GM18498 (cell line): Measurements from ENCODE around the gene CLEC2L.

Experiments used
- ATAC-seq: cut with Tn5 transposase; IDR thresholded peaks from one replicate; pipeline ENCODE4 v1.9.1; 2021; ENCODE audit warnings: mild to moderate bottlenecking, moderate library complexity; ENCODE audit not compliant: unreplicated experiment

Gene CLEC2L

DNA sequence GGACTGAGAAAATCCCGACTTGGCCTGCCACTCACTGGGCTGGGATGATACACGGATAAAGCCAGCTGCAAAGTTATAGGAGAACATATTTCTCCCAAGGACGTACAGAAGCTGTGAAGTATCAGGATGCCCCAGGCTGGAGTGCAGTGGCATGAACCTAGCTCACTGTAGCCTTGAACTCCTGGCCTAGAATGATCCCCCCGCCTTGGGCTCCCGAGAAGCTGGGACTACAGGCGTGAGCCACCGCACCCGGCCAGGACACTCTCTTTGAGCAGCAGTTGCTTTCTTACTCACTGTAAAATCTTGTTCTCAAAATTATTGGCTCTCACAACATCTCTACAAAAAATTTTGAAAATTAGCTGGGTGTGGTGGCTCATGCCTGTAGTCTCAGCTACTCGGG is 50.4 kb downstream of the CLEC2L start:
- no peak for ATAC-seq

DNA sequence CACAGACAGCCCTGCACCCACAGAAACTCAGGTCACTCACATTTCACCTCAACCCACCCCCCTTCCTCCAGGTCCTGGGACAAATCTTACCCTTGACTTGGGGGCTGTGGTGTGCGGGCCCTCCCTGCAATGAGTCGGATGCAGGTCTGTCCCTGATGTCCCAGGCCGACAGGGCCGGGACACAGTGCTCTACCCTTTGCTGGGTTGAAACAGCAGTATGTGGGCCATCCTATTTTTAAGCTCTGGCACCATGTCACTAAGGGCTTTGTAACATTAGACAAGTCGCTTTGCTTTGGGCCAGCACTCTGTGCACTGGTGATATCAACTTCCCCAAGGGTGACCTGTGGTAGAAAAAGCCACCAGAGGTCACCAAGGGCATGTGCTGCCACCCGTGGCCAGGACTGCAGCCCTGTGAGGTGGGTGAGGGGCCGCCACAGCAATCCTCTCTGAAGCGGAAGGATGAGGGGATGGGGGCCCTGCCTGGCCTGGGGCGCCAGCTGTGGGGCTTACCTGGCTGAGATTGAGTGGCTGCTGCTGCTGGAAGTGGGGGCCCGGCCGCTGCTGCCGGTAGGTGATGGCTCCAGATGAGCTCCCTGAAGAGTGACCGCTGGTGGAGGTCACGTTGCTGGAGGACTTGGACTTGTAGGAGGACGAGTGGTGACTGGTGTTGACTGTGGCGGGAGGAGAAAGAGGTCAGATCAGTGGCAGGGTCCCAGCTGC is 51.3 kb downstream of the CLEC2L start:
- ATAC-seq = no peak

DNA sequence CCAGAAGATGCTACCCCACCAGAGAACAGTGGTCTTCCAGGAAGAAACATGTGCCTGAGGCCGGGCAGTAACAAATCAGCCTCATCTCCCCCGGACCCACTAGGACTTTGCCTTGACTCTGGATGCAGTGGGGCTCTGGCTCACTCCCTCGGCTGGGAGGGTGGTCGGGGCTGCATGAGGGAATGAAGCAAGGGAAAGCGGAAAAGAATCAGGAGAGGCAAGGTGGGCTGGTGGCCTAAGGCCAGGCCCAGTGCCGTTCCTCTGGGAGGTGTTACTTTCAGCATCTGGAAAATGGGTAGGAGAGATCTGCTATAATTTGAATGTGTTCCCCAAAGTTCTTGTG is 51.8 kb downstream of the CLEC2L start:
- ATAC-seq = no peak

GRCh38 chr7:139576179-139576973 is 52.9 kb downstream of the CLEC2L start:
- no peak for ATAC-seq

GRCh38 chr7:139580435-139580834 is 57.0 kb downstream of the CLEC2L start:
- ATAC-seq = no peak

- no peak for ATAC-seq
Observed at GRCh38 chr7:139582130-139582650, 58.7 kb downstream of the CLEC2L start.

- no peak for ATAC-seq
Observed at GRCh38 chr7:139582671-139583155, 59.2 kb downstream of the CLEC2L start.

GRCh38 chr7:139583826-139584553 is 60.5 kb downstream of the CLEC2L start:
- ATAC-seq = no peak

DNA sequence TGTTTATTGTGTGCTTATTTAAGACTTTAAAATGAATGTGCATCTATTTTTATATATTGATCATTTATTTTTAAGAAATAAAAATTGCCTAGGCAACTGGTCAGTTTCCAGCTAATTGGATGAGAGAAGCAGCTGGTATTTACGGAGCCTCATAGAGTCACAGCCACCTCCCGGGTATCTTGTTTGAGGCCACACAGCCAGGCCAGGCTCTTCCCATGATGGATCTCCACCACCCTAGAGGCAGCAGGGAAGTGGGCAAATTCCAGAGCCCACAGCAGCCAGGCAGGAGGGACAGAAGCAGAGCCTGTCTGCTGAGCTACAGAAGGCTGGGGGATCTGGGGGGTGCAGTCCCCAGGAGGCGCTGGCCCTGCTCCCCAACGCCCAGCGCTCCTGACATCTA is 61.6 kb downstream of the CLEC2L start:
- no peak for ATAC-seq

DNA sequence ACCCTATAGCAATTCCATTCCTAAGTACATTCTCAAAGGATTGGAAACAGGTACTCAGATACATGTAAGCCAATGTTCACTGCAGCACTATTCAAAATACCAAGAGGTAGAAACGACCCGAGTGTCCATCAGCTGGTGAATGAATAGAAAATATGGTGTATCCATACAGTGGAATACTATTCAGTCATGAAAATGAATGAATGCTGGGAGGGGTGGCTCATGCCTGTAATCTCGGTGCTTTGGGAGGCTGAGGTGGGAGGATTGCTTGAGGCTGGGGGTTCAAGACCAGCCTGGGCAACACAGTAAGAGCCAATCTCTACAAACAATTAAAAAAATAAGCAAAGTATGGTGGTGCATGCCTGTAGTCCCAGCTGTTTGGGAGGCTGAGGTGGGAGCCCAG is 62.8 kb downstream of the CLEC2L start:
- ATAC-seq = no peak

GRCh38 chr7:139587535-139587934 is 64.0 kb downstream of the CLEC2L start:
- ATAC-seq = no peak

DNA sequence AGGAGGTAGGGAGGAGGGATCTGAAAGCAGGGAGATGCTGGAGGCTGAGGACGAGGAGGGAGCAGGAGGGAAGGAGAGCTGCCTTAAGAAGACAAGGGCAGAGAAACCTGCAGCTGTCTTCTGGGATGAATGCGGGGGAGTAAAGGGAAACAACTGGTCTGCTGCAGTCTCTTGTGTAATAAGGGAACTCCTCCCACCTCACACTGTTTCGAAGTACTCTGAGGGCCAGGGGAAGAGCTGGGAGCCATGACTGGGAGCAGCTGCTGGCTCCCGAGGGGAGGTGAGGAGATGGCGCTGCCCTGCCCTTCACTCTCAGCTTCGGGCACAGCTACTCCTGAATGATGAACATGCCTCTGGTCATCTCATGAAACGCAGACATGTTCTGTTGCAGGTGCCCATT is 65.1 kb downstream of the CLEC2L start:
- ATAC-seq = no peak

DNA sequence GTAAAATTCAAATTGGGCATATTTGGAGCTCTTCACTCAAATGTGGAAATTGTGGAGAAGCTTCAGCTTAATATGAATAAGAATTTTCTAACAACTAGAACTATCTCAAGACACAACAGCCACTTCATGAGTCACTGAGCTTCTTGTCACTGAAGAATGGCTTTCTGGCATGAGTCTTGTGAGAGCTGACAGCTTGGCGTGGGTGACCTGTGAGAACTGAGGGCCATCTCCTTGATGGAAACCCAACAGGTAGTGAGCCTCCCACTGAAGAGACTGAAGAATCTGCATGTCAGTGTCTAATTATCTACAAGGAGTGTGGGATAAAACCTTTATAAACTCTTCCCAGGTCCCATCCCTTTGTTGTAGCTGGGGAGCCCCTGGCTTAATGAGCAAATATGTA is 66.0 kb downstream of the CLEC2L start:
- no peak for ATAC-seq

- no peak for ATAC-seq
Observed at GRCh38 chr7:139591550-139592195, 68.2 kb downstream of the CLEC2L start.

DNA sequence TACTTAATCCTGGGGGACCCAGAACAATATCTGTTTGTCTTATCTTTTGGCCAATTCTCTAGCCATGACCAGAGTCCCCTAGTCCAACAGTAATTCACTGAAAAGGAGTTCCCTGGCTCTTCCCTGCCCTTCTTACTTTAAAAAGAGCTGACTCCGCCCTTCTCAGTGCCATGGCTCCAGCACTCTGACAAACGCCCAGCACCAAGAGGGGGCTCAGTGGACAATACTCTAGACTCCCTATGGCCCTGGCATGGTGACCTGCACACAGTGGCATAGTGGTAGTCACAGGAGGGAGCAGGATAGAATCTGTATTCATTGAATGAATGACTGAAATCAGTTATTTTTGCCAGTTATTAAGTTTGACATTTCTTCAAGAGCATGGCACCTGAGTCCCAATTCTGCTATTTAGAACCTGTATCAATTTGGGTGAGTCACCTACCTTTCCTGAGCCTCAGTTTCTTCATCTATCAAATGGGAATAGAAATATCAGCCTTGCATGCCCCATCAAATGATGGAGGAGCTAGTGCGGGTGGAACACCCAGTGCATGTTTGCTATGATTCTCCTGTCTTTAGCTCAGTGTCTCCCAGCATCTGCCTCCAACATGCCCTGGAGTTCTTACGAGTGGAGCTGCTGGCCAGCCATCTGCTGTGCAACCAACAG is 69.4 kb downstream of the CLEC2L start:
- no peak for ATAC-seq

- ATAC-seq = no peak
Observed at GRCh38 chr7:139594090-139594489, 70.6 kb downstream of the CLEC2L start.
